Stimulated activated CD4-positive, alpha-beta T cell treated with anti-CD3 and anti-CD28 coated beads, Interleukin-1b, Interleukin-23, amount 100 ng/mL, for 48 hours (primary cell): ENCODE results near the gene HCN1.

ENCODE experiments used
- DNase-seq: peaks from one replicate; pipeline ENCODE4 v3.0.0-alpha.2; 2020

Gene HCN1

DNA sequence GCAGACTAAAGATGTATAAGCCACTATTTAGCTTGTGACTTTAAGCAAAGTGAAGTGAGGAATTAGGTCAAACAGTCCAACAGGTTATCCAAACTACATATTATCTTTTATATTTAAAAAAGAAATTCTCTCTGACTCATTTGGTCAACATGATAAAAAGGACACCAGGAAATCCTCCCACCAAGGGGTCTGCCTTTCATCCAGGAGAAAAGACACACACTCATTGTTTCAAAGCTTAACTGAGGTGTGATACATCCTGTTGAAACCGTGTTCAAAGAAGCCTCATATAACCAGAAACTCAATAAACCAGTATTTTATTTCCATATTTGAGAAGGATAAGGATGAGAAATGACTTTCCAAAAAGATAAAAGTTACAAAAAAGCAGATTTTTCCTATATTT is 417.1 kb downstream of the HCN1 start:
- DNase-seq = no peak

DNA sequence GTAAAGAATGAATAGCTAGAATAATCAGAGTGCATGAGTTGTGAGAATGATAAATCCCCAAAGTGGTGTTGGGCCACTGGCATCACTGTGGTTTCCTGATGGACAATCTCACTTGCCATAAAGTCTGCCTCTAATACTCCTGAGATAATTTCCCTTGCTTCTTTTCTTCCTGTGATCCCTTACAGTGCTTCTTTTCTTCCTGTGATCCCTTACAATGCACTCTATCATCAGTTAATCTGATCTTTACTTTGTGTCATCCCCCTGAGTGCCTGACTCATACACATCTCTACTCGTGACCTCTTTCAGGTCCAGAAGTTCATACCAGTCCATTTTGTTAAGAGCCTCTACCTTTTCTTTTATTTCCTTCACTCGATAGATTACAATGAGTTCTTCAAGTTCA is 418.3 kb downstream of the HCN1 start:
- DNase-seq = no peak

DNA sequence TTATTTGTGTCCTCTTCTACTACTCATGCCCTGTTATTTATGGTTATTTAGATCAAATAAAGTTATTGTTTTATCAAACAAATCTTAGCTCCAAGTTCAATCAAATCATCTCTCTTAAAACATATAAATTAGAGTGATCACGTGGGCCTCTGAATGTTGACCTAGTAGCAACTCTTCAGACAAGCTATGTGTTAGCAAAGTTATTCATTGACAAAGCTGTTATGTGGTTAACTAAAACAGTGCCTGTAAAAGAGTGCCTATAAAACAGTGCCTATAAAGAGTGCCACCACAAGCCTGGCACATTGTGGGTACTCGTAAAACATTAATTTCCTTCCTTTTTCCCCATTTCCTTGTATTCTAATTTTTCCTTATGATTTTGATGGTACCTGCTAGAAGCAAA is 421.9 kb downstream of the HCN1 start:
- DNase-seq = no peak

DNA sequence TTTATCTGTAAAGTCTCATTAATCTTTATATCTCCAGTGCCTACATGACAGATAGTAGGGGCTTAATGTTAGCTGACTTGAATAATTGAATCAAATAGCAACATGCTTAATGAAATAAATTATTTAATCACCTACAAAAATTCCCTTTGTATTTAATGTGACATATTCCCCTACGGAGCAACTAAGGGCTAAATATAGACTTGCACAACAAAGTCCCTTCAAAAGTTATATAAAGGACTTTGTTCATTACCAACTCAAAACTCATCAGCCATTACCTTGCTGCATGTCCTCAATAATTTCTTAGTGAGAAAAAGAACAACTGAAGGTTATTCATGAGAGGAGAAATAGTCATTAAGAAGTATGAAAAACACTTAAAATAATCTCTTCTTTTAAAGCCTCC is 424.6 kb downstream of the HCN1 start:
- DNase-seq = no peak

DNA sequence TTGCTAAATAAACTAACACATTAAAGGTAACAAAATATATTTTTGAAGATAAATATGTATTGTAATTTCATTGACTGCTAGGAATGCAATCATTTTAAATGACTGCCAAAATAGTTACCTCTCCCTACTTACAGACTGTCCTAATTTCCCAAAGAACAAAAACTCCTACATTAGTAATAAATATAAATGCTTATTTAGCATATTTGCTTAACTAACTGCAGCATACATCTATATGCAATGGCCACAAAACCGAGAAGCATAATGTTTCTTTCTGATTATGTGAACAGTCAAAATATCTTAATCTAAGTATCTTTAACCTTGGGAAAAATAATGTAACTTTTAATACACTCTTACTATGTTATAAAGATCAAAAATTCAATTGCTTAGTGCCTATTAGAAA is 431.7 kb downstream of the HCN1 start:
- no peak for DNase-seq

DNA sequence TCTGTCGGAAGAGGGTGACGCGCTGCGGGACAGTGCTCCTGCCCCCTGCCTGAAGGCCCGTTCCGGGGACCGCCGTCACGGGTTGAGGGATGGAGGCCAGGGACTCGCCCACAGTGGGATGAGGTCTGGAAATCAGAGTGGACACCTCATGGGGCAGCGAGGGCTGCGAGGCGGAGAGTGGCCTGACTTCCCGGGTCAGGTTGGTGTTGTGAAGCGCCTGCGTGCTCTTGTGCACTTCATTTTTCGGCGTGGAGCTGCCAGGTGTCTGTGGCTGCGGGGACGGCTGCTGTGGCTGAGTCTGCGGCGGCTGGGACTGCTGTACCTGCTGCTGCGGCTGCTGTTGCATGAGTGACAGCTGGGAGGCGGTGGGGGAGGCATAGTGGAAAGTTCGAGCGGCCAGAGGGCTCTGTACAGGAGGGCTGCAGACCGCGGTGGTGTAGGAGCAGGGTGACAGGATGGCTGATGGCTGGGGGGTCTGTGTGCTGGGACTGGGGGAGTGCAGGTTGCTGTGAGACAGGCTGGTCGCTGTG is 434.1 kb downstream of the HCN1 start:
- DNase-seq = no peak

DNA sequence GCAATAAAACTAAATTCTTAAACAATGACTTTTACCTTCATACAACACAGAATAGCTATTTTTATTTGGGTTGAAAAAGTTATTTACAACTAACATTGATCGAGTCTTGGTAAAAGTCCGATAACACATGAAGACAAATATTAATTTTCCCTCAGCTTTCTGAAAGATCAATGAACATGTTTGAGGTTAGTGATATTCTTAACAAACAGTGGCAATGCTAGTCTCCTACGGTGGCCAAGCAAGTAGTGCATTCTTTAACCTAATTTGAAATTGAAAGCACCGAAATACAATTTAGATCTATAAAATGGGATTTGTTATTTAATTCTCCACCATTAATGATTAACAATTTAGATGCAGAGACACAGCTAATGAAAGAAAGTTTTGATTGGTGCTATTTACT is 435.1 kb downstream of the HCN1 start:
- DNase-seq = no peak

DNA sequence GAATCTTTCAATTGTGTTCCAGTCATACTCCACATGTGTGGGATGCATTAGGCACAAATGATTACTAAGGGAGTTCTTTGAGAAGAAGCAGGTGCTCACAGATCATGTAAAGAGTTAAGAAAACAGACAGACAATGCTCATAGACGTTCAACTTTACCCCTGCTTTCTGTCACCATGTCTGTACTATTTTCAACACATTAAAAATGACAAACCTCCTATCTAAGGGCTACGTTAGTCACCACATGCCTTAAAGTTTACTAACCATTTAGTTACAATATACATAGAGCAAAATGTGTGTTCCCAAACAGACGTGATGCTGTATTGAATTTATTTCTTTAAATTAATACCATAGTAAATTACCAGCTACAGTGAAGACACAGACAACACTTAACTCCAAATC is 435.9 kb downstream of the HCN1 start:
- DNase-seq = no peak

DNA sequence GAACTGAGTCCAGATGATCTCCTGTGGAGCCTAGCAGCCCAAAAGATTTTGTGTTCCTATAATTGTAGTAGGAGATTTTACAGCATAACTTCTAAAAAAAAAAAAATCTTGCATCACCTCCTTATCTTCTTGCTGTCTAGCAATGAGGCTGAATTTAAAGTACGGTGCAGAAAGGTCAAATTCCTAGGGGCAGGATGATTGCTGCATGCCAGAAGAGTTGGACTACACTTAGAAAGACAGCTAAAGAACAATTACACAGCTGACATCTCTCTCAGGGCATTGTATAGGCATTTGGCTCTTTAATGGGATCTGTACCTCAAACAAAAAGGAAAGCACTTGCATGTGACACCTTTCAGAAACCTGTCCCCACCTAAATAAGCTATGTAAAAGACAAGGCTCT is 443.2 kb downstream of the HCN1 start:
- DNase-seq = no peak

DNA sequence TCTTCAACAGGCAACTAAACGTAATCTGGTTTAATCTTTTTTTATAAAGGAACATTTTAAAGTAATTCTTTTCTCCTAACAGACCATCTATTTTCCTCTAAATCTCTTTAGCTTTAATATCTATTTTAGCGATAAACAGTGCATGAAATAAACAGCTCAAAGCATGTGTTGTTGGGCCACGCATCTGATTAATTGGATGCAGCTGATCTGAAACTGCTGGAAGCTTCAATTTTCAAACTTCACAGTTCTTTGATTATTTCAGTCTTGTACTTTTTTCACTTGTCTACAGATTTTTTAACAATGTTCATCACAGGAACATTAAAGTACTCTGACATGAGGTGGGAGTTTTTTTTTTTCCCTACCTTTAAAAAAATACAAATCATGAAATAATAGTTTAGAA is 443.6 kb downstream of the HCN1 start:
- DNase-seq = no peak

DNA sequence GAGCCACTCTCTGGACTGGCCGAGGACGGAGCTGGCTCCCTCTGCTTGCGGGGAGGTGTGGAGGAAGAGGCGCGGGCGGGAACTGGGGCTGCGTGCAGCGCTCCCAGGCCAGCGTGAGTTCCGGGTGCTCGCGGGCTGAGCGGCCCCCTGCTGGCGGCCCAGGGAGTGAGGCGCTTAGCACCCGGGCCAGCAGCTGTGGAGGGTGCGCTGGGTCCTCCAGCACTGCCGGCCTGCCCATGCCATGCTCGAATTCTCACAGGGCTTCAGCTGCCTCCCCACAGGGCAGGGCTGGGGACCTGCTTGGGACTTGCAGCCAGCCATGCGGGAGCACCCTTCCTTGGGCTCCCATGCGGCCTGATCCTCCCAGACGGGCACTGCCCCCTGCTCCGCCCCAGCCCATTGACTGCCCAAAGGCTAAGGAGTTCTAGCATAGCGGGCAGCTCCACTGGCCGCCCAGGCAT is 470.6 kb downstream of the HCN1 start:
- DNase-seq = no peak

DNA sequence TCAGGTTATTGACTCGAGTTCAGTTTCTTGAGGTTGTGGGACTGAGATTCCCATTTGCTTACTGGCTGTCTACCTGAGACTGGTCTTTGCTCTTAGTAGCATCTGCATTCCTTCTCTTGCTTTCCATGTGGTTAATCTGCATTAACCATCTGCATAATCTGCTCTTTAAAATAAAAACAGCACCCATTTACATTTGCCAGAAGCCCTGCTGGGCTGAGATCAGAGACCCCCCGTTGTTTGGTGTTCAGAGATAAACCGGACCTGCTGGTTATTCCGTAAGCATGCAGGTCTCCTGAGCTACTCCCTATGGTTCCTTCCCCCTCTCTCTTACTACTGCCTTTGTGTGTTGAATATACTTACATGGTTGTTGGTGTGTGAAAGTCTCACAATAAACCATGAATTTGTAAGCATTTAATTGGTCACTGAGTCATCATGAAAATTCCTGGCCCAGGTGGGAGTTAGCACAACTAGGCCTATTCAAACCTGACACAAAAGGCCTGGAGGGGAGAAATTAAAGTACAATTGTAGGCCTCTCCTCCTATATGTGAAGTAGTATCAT is 490.7 kb downstream of the HCN1 start:
- DNase-seq = no peak
